Body of pancreas (tissue), 4 donors: ENCODE results near the gene CHAC1. TPM values are rescaled to one million over a fixed set of nuclear protein-coding genes. Genes with fewer than 3 reads are reported as not detected.

Experiments
- ATAC-seq: fragments of 150-250 bp; one replicate; pipeline ENCODE4 v1.9.1; 2016
- DNase-seq, 4 donors: peaks; one replicate each; pipeline ENCODE4 v3.0.0-alpha.2; 2019
- H3K27ac ChIP-seq, 4 donors: fragments of 200-600 bp; sonication (generic); 1 replicate in 3 of 4; 2 replicates in 1 of 4; pipeline versions ENCODE4 v1.5.1 to v1.6.1; 2016 to 2019; ENCODE audit warnings: mild to moderate bottlenecking in 1 of 4, mixed read lengths in 1 of 4, moderate library complexity in 1 of 4
- H3K27me3 ChIP-seq, 2 donors: fragments of 200-600 bp; sonication (generic); one replicate each; pipeline ENCODE4 v1.6.0; 2016; ENCODE audit warnings: mild to moderate bottlenecking in 1 of 2
- H3K36me3 ChIP-seq, 2 donors: fragments of 200-600 bp; sonication (generic); replicated peaks in 1 of 2; 2 replicates each; pipeline ENCODE4 v1.5.1; 2016; ENCODE audit warnings: low read depth in 2 of 2; ENCODE audit not compliant: insufficient read depth in 1 of 2
- H3K4me1 ChIP-seq: fragments of 200-600 bp; sonication (generic); one replicate; pipeline ENCODE4 v1.6.0; 2016
- H3K4me3 ChIP-seq, 2 donors: fragments of 200-600 bp; sonication (generic); 1 replicate in 1 of 2; 2 replicates in 1 of 2; pipeline ENCODE4 v1.5.1; 2016 to 2019
- H3K9me3 ChIP-seq, 3 donors: fragments of 200-600 bp; sonication (generic); 1 replicate in 2 of 3; 2 replicates in 1 of 3; pipeline ENCODE4 v1.5.1; 2016
- POLR2A ChIP-seq, 3 donors: fragments of 450-650 bp; IDR thresholded peaks; one replicate each; pipeline ENCODE4 v1.6.1; 2016; ENCODE audit warnings: antibody characterized with exemption in 3 of 3, mild to moderate bottlenecking in 2 of 3
- WGBS, 2 donors: methylation state at CpG; one replicate each; pipeline ENCODE4 v1.1.5; 2017; 5-methylcytosine and 5-hydroxymethylcytosine counted together
- intact Hi-C: fragments of 100-400 bp; cut with DNase I; formaldehyde crosslinking; loops from one replicate; pipeline ENCODE4 v1.15.1; 2023
- total RNA-seq, 2 donors: library from RNA; depleted of rRNA; stranded (reverse); fragments of >200 nt; gene quantifications; one replicate each; pipeline ENCODE4 v1.1.0, GENCODE V29; 2016
- TF ChIP-seq, protein P1 (sequence below), 7 experiments: fragments of 450-650 bp in 4 of 7; fragments of 200-600 bp in 3 of 7; sonication (generic) in 3 of 7; IDR thresholded peaks; one replicate each; pipeline ENCODE4 v1.5.1; 2016 to 2019; ENCODE audit warnings: antibody characterized with exemption in 7 of 7

The CHAC1 gene
- total RNA-seq, 2 donors from 2014 or later = 4.0 to 4.7 TPM

DNA sequence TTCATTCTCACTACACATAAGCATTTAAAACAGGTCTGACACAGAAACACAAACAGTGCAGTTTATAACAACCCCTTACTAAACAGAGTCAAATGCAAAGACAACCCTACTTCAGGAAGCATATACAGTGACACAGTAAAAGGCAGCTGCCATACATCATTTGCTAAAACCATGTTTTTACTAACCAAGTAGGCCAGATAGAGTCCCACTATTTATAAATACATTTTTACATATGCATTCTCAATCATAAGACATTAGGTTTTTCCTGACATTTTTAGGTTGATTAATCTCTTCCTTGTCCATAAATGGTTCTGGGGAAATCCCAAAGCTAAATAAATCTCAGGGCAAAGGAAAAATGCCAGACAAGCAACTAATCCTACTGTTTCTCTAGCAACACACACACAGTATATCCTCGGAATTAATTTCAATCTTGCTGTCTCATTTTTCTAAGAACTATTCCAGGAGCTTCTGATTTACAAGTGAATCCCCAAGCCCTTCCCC, 39.0 kb downstream of the CHAC1 start:
- H3K27me3 ChIP-seq = no peaks in the 10 kb centered on the region
- no peak for ATAC-seq
- 36 to 59% methylated on average over 1 of the region's 1 CpG for WGBS, 2 donors
- intact Hi-C loops = no loop called here
- H3K4me3 ChIP-seq = no peak overlapping the region
- DNase-seq = no peak
- no peaks in the 10 kb centered on the region for H3K9me3 ChIP-seq
- H3K27ac ChIP-seq = no peak overlapping the region
- H3K4me1 ChIP-seq = no peaks in the 10 kb centered on the region
- TF ChIP-seq, protein P1, sequence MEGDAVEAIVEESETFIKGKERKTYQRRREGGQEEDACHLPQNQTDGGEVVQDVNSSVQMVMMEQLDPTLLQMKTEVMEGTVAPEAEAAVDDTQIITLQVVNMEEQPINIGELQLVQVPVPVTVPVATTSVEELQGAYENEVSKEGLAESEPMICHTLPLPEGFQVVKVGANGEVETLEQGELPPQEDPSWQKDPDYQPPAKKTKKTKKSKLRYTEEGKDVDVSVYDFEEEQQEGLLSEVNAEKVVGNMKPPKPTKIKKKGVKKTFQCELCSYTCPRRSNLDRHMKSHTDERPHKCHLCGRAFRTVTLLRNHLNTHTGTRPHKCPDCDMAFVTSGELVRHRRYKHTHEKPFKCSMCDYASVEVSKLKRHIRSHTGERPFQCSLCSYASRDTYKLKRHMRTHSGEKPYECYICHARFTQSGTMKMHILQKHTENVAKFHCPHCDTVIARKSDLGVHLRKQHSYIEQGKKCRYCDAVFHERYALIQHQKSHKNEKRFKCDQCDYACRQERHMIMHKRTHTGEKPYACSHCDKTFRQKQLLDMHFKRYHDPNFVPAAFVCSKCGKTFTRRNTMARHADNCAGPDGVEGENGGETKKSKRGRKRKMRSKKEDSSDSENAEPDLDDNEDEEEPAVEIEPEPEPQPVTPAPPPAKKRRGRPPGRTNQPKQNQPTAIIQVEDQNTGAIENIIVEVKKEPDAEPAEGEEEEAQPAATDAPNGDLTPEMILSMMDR (IDR thresholded peaks at IDR 0.05) = no peak
- TF ChIP-seq POLR2A (IDR thresholded peaks at IDR 0.05) = no peak
- H3K36me3 ChIP-seq = peaks cover 0 to 15% of the 10 kb centered on the region in 2 donors

DNA sequence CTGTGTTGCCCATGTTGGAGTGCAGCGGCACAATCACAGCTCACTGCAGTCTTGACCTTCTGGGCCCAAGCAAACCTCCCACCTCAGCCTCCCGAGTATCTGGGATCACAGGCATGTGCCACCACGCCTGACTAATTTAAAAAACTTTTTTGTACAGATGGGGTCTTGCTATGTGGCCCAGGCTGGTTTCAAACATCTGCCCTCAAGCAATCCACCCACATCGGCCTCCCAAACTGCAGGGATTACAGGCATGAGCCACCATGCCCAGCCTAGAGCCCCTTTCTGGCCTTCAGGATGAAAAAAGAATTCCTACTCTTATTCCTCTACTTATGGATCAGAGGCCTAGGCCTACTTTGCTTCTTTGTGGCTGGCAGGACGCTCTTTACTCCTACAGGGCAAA, 39.6 kb downstream of the CHAC1 start:
- H3K36me3 ChIP-seq = peaks cover 0 to 15% of the 10 kb centered on the region in 2 donors
- H3K27ac ChIP-seq = no peak overlapping the region
- TF ChIP-seq, protein P1 (IDR thresholded peaks at IDR 0.05) = no peak
- TF ChIP-seq POLR2A (IDR thresholded peaks at IDR 0.05) = no peak
- intact Hi-C loops = no loop called here
- ATAC-seq = no peak
- H3K27me3 ChIP-seq = no peaks in the 10 kb centered on the region
- H3K4me1 ChIP-seq = no peaks in the 10 kb centered on the region
- no peaks in the 10 kb centered on the region for H3K9me3 ChIP-seq
- 90 to 93% methylated on average over 5 of the region's 5 CpGs for WGBS, 2 donors
- DNase-seq = no peak
- H3K4me3 ChIP-seq = no peak overlapping the region

DNA sequence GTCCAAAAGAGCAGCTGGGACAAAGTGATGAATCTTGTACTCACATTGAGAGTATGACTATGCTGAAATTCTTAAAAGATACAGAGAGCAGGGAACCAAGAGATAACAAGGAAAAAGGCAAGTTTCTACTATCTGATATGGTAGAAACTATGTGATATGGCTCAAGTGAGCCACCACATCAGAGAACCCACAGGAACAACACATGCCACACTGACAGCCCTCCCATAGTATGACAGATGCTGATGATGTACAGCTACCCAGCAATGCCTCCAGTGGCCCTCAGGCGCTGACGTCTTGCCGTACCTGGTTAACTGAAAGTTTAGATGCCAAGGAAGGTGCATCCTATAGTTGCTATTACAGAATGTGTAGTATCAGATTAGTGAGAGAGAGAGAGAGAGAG, 42.4 kb downstream of the CHAC1 start:
- TF ChIP-seq, protein P1 (IDR thresholded peaks at IDR 0.05) = no peak
- no peak for TF ChIP-seq POLR2A (IDR thresholded peaks at IDR 0.05)
- no peak overlapping the region for H3K27ac ChIP-seq
- 91 to 100% methylated on average over 3 of the region's 3 CpGs for WGBS, 2 donors
- no peaks in the 10 kb centered on the region for H3K27me3 ChIP-seq
- no peaks in the 10 kb centered on the region for H3K4me1 ChIP-seq
- DNase-seq (no peak), ATAC-seq (no peak)
- no peaks in the 10 kb centered on the region for H3K9me3 ChIP-seq
- H3K4me3 ChIP-seq = no peak overlapping the region
- intact Hi-C loops = no loop called here
- peaks cover 0 to 18% of the 10 kb centered on the region in 2 donors for H3K36me3 ChIP-seq

DNA sequence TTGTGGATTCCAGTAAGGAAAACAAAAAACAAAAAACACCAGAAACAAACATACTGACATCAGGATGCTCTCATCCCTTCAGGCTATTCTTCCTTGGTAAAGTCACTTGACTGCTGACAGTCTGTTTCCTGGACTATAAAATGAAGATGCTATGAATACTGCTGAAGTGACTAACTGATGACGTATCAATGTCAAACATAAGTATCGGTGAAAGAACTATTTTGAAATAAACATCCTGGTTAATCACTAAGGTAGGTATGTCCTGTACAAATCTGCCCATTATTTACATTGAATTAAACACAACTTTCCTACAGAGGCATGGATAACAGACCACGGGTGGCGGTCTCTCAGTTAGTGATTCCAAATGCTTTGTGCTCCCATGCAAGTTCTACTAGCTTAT, 45.9 kb downstream of the CHAC1 start:
- intact Hi-C loops = no loop called here
- Histone ChIP-seq H3K36me3 (peaks cover 0 to 15% of the 10 kb centered on the region in 2 donors), H3K27ac (no peak overlapping the region), H3K4me1 (peaks cover 9% of the 10 kb centered on the region), H3K27me3 (no peaks in the 10 kb centered on the region), H3K4me3 (no peak overlapping the region), H3K9me3 (no peaks in the 10 kb centered on the region)
- TF ChIP-seq POLR2A (IDR thresholded peaks at IDR 0.05) = no peak
- TF ChIP-seq, protein P1 (IDR thresholded peaks at IDR 0.05) = no peak
- WGBS, 2 donors = 92 to 96% methylated on average over 4 of the region's 4 CpGs
- DNase-seq = no peak
- ATAC-seq = no peak

DNA sequence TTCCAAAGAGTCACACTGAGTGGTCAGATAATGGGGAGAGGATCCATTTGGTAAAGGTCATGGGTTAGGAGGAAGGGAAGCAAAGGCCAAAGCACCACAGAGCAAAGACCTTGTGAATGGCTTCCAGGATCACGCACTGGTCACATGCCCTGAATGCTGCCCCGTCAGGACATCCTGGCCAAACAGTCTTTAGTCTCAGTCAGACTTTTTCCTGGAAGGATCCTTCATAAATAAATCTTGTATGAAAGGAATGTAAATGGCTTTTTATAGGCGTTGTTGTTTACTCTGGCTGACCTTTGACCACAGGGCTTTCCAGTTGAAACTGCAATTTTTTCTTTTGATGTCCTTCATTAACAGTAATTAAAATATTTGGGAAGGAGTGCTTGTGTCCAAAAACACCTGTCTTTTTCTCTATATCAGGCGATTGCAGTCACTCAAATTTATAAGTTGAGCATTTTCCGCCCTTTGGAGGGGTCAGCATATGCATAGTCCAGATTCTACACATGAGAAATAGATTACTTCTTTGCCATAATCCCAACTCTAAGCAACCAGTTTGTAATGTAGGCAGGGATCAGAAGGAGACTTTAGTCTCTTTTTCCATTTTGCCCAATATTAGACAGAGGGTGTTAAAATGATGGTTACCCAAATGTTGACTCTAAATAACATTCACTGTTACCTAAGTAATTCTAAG, 48.4 kb downstream of the CHAC1 start:
- Histone ChIP-seq H3K4me1 (peaks cover 9% of the 10 kb centered on the region), H3K4me3 (no peak overlapping the region), H3K27me3 (no peaks in the 10 kb centered on the region), H3K9me3 (no peaks in the 10 kb centered on the region), H3K27ac (peak overlapping the region in 1 of 4 donors; percentile 32), H3K36me3 (peaks cover 0 to 12% of the 10 kb centered on the region in 2 donors)
- TF ChIP-seq POLR2A (IDR thresholded peaks at IDR 0.05) = no peak
- TF ChIP-seq, protein P1 (IDR thresholded peaks at IDR 0.05) = no peak
- WGBS, 2 donors = 38 to 45% methylated on average over 5 of the region's 5 CpGs
- ATAC-seq (peak; percentile 38), DNase-seq (peak in 2 of 4 donors; percentile 10 to 23)
- intact Hi-C loops = no loop called here
